Small intestine (tissue), 7 donors: ENCODE measurements around the gene CCDC157. TPM values are rescaled to one million over a fixed set of nuclear protein-coding genes. Genes with fewer than 3 reads are reported as not detected.

Experiments
- DNase-seq, 2 donors: peaks; one replicate each; pipeline versions ENCODE4 v3.0.0 to v3.0.0-alpha.2; 2013
- FAIRE-seq: peaks from 2 replicates; lab custom pipeline; 2012; peaks lifted over from hg19 to GRCh38; lab: Jason Lieb, UNC
- H3K27ac ChIP-seq, 3 donors: one replicate each; pipeline ENCODE4 v1.5.1; 2013; ENCODE audit warnings: low read length in 2 of 3, mild to moderate bottlenecking in 2 of 3, control low read depth in 1 of 3, inconsistent platforms in 1 of 3, low read depth in 1 of 3, moderate library complexity in 1 of 3
- H3K27me3 ChIP-seq, 3 donors: one replicate each; pipeline ENCODE4 v1.6.1; 2013; ENCODE audit warnings: low read length in 3 of 3, inconsistent platforms in 1 of 3; ENCODE audit not compliant: control insufficient read depth in 3 of 3, insufficient read depth in 3 of 3
- H3K36me3 ChIP-seq, 3 donors: one replicate each; pipeline ENCODE4 v1.6.1; 2013; ENCODE audit warnings: low read length in 3 of 3, inconsistent platforms in 1 of 3, low read depth in 1 of 3, mild to moderate bottlenecking in 1 of 3, moderate library complexity in 1 of 3; ENCODE audit not compliant: control insufficient read depth in 3 of 3, insufficient read depth in 2 of 3
- H3K4me1 ChIP-seq, 3 donors: one replicate each; pipeline ENCODE4 v1.6.1; 2013; ENCODE audit warnings: low read length in 2 of 3, inconsistent platforms in 1 of 3, low read depth in 1 of 3, mild to moderate bottlenecking in 1 of 3, moderate library complexity in 1 of 3; ENCODE audit not compliant: control insufficient read depth in 3 of 3, insufficient read depth in 2 of 3
- H3K4me3 ChIP-seq, 3 donors: one replicate each; pipeline ENCODE4 v1.5.1; 2013; ENCODE audit warnings: low read length in 3 of 3, control low read depth in 1 of 3, inconsistent platforms in 1 of 3, low read depth in 1 of 3, mild to moderate bottlenecking in 1 of 3, moderate library complexity in 1 of 3
- H3K9me3 ChIP-seq, 2 donors: one replicate each; pipeline ENCODE4 v1.6.1; 2013; ENCODE audit warnings: low read depth in 1 of 2, low read length in 1 of 2; ENCODE audit not compliant: control insufficient read depth in 2 of 2, insufficient read depth in 1 of 2
- WGBS, 3 donors: extraction: QIAGEN DNeasy Blood & Tissue Kit; methylation state at CpG; one replicate each; pipeline ENCODE4 v1.1.7; 2013; 5-methylcytosine and 5-hydroxymethylcytosine counted together
- polyA plus RNA-seq, 4 donors: library from polyadenylated mRNA; stranded (reverse) in 3 of 4; unstranded in 1 of 4; fragments of 200-250 nt in 3 of 4; fragments of 120-200 nt in 1 of 4; gene quantifications; one replicate each; pipeline versions ENCODE4 v1.2.1 to v1.2.3, GENCODE V29; 2013
- donor health status: healthy with polysubstance abuse.
- donor health status: control.
- donor health status: control.
- donor health status: Bipolar disorder and iron deficiency.
- donor health status: healthy.

CCDC157 gene
- polyA plus RNA-seq, 4 donors, result 1.5 to 5.9 (median 2.3) TPM

- H3K4me3 ChIP-seq, result no peak overlapping the region
- 38 to 67% (median 63%) methylated on average over 5 of the region's 5 CpGs for WGBS, 3 donors
- FAIRE-seq, result no peak
- peaks cover 7 to 40% (median 16%) of the 10 kb centered on the region in 3 donors for H3K36me3 ChIP-seq
- no peaks in the 10 kb centered on the region for H3K27me3 ChIP-seq
- no peaks in the 10 kb centered on the region for H3K9me3 ChIP-seq
- H3K4me1 ChIP-seq, result peaks cover 3 to 34% (median 10%) of the 10 kb centered on the region in 3 donors
- H3K27ac ChIP-seq, result no peak overlapping the region
- DNase-seq, result no peak
Measured at GRCh38 chr22:30354644-30355043, 2.2 kb upstream of the CCDC157 start.

DNA sequence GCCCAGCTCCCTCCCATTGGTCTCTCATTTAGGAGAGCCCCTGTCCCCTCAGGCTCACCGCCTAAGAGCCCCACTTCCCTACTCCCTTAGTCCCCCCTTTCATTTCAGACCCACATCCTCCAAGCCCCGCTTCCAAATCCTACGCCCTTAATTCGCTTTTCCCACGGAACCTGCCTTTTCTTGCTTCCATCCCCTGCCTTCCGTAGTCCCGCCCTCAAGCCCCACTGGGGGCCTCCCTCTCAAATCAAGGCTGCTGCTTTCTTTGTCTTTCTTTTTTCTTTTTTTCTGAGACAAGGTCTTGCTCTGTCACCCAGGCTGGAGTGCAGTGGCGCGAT is 396 bp downstream of the CCDC157 start:
- 4% methylated on average over 9 of the region's 9 CpGs for WGBS, 3 donors
- Histone ChIP-seq H3K27ac (peak overlapping the region in 1 of 3 donors; percentile 39), H3K9me3 (no peaks in the 10 kb centered on the region), H3K4me1 (peaks cover 3 to 34% (median 10%) of the 10 kb centered on the region in 3 donors), H3K36me3 (peaks cover under 1 to 24% (median 6%) of the 10 kb centered on the region in 3 donors), H3K4me3 (peak overlapping the region; percentile 56 to 99 (median 61)), H3K27me3 (no peaks in the 10 kb centered on the region)
- DNase-seq (no peak), FAIRE-seq (no peak)

DNA sequence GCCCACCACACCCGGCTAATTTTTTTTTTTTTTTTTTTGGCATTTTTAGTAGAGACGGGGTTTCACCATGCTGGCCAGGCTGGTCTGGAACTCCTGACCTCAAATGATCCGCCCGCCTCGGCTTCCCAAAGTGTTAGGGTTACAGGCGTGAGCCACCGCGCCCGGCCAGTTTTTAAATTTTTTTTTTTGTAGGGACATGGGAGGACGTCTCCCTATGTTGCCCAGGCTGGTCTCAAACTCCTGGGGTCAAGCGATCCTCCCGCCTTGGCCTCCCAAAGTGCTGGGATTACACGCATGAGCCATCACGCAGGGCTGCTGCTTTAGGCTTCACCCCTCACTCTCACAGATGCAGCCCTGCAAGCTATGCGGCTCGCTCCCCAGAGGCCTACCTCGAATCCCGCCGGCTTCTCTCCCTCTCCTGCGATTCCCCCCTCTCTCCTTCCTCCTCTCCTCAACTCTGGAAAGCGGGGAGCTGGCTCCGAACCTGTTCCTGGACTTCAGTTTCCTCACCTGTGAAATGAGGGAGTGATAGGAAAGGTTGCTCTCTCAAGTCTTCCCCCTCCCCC is 926 bp downstream of the CCDC157 start:
- H3K27me3 ChIP-seq, result no peaks in the 10 kb centered on the region

GRCh38 chr22:30358541-30358940 is 1.7 kb downstream of the CCDC157 start:
- H3K27ac ChIP-seq, result no peak overlapping the region
- FAIRE-seq, result no peak
- H3K27me3 ChIP-seq, result no peaks in the 10 kb centered on the region
- 72 to 77% (median 74%) methylated on average over 6 of the region's 6 CpGs for WGBS, 3 donors
- H3K36me3 ChIP-seq, result peaks cover 0 to 26% (median 0%) of the 10 kb centered on the region in 3 donors
- DNase-seq, result peak in 1 of 2 donors; percentile 52
- H3K4me1 ChIP-seq, result peaks cover 3 to 34% (median 10%) of the 10 kb centered on the region in 3 donors
- H3K9me3 ChIP-seq, result no peaks in the 10 kb centered on the region
- no peak overlapping the region for H3K4me3 ChIP-seq

More for the DNA sequence above, 926 bp downstream of the CCDC157 start:
- FAIRE-seq (no peak), DNase-seq (no peak)
- H3K4me1 ChIP-seq, result peaks cover 3 to 34% (median 10%) of the 10 kb centered on the region in 3 donors
- H3K9me3 ChIP-seq, result no peaks in the 10 kb centered on the region
- no peak overlapping the region for H3K4me3 ChIP-seq
- H3K36me3 ChIP-seq, result peaks cover 0 to 24% (median 1%) of the 10 kb centered on the region in 3 donors
- H3K27ac ChIP-seq, result no peak overlapping the region
- 60 to 77% (median 74%) methylated on average over 20 to 22 of the region's 22 CpGs for WGBS, 3 donors

GRCh38 chr22:30361916-30362650 is 5.3 kb downstream of the CCDC157 start:
- H3K4me3 ChIP-seq, result no peak overlapping the region
- H3K4me1 ChIP-seq, result peaks cover 0 to 17% (median 0%) of the 10 kb centered on the region in 3 donors
- no peaks in the 10 kb centered on the region for H3K9me3 ChIP-seq
- FAIRE-seq (no peak), DNase-seq (no peak)
- 79 to 88% (median 85%) methylated on average over 10 of the region's 10 CpGs for WGBS, 3 donors
- H3K27me3 ChIP-seq, result no peaks in the 10 kb centered on the region
- no peak overlapping the region for H3K27ac ChIP-seq
- peaks cover 0 to 33% (median 0%) of the 10 kb centered on the region in 3 donors for H3K36me3 ChIP-seq

DNA sequence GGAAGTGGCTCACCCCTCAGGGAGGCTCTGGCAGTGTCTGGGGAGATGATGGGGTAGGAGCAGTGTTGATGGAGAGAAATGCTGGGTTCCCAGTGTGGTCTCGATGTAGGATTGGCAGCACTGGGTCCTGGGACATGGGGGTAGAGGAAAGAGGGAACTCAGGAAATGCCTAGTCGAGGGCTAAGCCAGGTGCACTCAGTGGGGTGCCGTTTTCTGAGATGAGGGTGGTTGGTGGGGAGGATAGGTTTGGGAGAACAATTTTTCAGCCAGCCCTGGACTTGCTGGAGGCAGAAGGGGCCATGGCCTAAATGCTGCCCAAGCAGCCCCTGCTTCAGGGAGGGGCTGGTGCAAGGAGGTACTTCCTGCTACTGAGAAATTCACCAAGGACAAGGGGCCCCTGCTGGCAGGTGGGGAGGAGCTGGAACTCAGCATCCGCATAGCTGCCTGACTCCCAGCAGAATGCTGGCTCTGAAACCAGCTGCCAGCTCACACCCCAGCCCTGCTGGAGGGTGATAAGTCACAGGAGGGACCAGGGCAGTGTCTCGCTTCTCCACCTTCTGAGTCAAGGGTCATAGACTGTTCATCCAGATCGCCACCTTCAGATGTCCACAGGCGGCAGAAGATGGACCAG is 6.0 kb downstream of the CCDC157 start:
- H3K36me3 ChIP-seq, result peaks cover 0 to 33% (median 0%) of the 10 kb centered on the region in 3 donors
- FAIRE-seq, result no peak

GRCh38 chr22:30365891-30366290 is 9.1 kb downstream of the CCDC157 start:
- Histone ChIP-seq H3K36me3 (peaks cover 0 to 48% (median 0%) of the 10 kb centered on the region in 3 donors), H3K27me3 (no peaks in the 10 kb centered on the region), H3K4me3 (no peak overlapping the region), H3K27ac (no peak overlapping the region), H3K4me1 (no peaks in the 10 kb centered on the region), H3K9me3 (no peaks in the 10 kb centered on the region)
- no peak for DNase-seq
- no peak for FAIRE-seq
- WGBS, 3 donors, result 92 to 93% (median 93%) methylated on average over 18 of the region's 18 CpGs

More for the DNA sequence above, 6.0 kb downstream of the CCDC157 start:
- Histone ChIP-seq H3K9me3 (no peaks in the 10 kb centered on the region), H3K27me3 (no peaks in the 10 kb centered on the region), H3K4me1 (peaks cover 0 to 15% (median 0%) of the 10 kb centered on the region in 3 donors), H3K4me3 (no peak overlapping the region), H3K27ac (no peak overlapping the region)
- DNase-seq, result no peak
- WGBS, 3 donors, result 70 to 82% (median 80%) methylated on average over 7 of the region's 7 CpGs

- Histone ChIP-seq H3K4me1 (no peaks in the 10 kb centered on the region), H3K27ac (no peak overlapping the region), H3K4me3 (no peak overlapping the region), H3K9me3 (no peaks in the 10 kb centered on the region), H3K36me3 (peaks cover 0 to 32% (median 0%) of the 10 kb centered on the region in 3 donors), H3K27me3 (no peaks in the 10 kb centered on the region)
- 91 to 93% (median 92%) methylated on average over 9 of the region's 9 CpGs for WGBS, 3 donors
- FAIRE-seq, result no peak
- DNase-seq, result no peak
Measured at GRCh38 chr22:30368420-30368819, 11.6 kb downstream of the CCDC157 start.
